Forelimb muscle (tissue), 1 donor: ENCODE measurements around the gene ZBTB43. TPM values are rescaled to one million over a fixed set of nuclear protein-coding genes. Genes with fewer than 3 reads are reported as not detected.
"Not testable (repeated sequence)": the region's sequence is repeated elsewhere in the genome, so short reads cannot be mapped to it uniquely, and the experiment has no call there.

Experiments
- DNase-seq: peaks from one replicate; pipeline ENCODE4 v3.0.0-alpha.2; 2013; ENCODE audit warnings: low read depth
- polyA plus RNA-seq: library from polyadenylated mRNA; unstranded; fragments of 120-200 nt; gene quantifications from one replicate; pipeline ENCODE4 v1.2.1, GENCODE V29; 2013; ENCODE audit not compliant: insufficient read length

The ZBTB43 gene
- polyA plus RNA-seq, 1 donor, result 15.9 TPM

- no peak for DNase-seq
Measured at GRCh38 chr9:126791406-126792230, 13.2 kb upstream of the ZBTB43 start.

- no peak for DNase-seq
Measured at GRCh38 chr9:126793686-126794417, 11.0 kb upstream of the ZBTB43 start.

GRCh38 chr9:126794441-126794840, 10.4 kb upstream of the ZBTB43 start:
- no peak for DNase-seq

- DNase-seq, result no peak
Measured at GRCh38 chr9:126796758-126797157, 8.1 kb upstream of the ZBTB43 start.

- DNase-seq, result no peak
Measured at GRCh38 chr9:126797903-126798302, 6.9 kb upstream of the ZBTB43 start.

- DNase-seq, result no peak
Measured at GRCh38 chr9:126799034-126799433, 5.8 kb upstream of the ZBTB43 start.

- no peak for DNase-seq
Measured at GRCh38 chr9:126802318-126803059, 2.4 kb upstream of the ZBTB43 start.

GRCh38 chr9:126804198-126804695, 593 bp upstream of the ZBTB43 start:
- no peak for DNase-seq

- DNase-seq, result no peak
Measured at GRCh38 chr9:126805554-126806262, 868 bp downstream of the ZBTB43 start.

GRCh38 chr9:126806336-126806735, 1.5 kb downstream of the ZBTB43 start:
- no peak for DNase-seq

- DNase-seq, result no peak
Measured at GRCh38 chr9:126809068-126809467, 4.2 kb downstream of the ZBTB43 start.

GRCh38 chr9:126810221-126810620, 5.4 kb downstream of the ZBTB43 start:
- DNase-seq, result not testable (repeated sequence)

- no peak for DNase-seq
Measured at GRCh38 chr9:126813072-126813471, 8.2 kb downstream of the ZBTB43 start.

- no peak for DNase-seq
Measured at GRCh38 chr9:126814091-126814490, 9.3 kb downstream of the ZBTB43 start.

GRCh38 chr9:126817615-126818014, 12.8 kb downstream of the ZBTB43 start:
- DNase-seq, result not testable (repeated sequence)

- no peak for DNase-seq
Measured at GRCh38 chr9:126818482-126818881, 13.6 kb downstream of the ZBTB43 start.

- no peak for DNase-seq
Measured at GRCh38 chr9:126819482-126819881, 14.6 kb downstream of the ZBTB43 start.

GRCh38 chr9:126822278-126822677, 17.4 kb downstream of the ZBTB43 start:
- DNase-seq, result no peak

- no peak for DNase-seq
Measured at GRCh38 chr9:126822873-126823272, 18.0 kb downstream of the ZBTB43 start.

GRCh38 chr9:126824052-126824451, 19.2 kb downstream of the ZBTB43 start:
- not testable (repeated sequence) for DNase-seq

- DNase-seq, result no peak
Measured at GRCh38 chr9:126827227-126827626, 22.4 kb downstream of the ZBTB43 start.
